ENCODE measurements around the gene WNT1. TPM values are rescaled to one million over a fixed set of nuclear protein-coding genes. Genes with fewer than 3 reads are reported as not detected.

WNT1 gene
- total and polyA plus RNA-seq, 9 of the 15 experiments (the other 6 are each of a cell fraction or from before 2014, with no cell fraction given), result not detected

DNA sequence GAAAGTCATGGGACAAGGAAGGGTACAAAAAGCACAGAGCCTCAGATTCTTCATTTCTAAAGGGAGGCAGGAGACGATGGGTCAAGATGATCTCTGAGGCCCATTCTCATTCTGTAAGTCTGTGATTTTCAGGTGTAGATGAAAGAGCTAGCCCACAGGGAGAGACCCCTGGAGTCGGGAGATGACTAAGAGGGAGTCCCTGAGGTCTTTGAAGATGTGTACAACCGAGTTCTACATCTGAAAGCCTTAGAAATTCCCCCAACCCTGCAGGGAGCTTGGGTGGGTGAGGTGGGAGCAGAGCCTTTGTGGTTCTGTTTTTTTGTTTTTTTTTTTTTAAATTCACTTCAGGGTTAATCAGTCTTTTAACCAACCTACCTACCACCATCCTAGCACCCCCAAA is 9.7 kb upstream of the WNT1 start:
- H2AFZ ChIP-seq (ENCODE audit: low read depth, low read length), result no peak overlapping the region
- ATAC-seq, result no peak
- no peak for FAIRE-seq
- no peaks in the 10 kb centered on the region for H3K36me3 ChIP-seq (ENCODE audit: control insufficient read depth, insufficient read depth, low read length)
- H3K79me2 ChIP-seq (ENCODE audit: control insufficient read depth, insufficient read depth, low read length), result no peaks in the 10 kb centered on the region
- POLR2A ChIA-PET, result interaction anchor here (0.6 to 0.8 kb wide), 2 partner anchors 28 to 382 kb away, joined by 3 read pairs; no protein-coding TSS in a partner anchor
- 30% methylated on average over 3 of the region's 3 CpGs for WGBS (ENCODE audit: insufficient coverage, low coverage, missing lambda C conversion rate)
- no peak overlapping the region for H3K27ac ChIP-seq (ENCODE audit: extremely low read depth, low read depth, low read length)
- BruUV-seq (replicated peaks), result no TSS peak
- CTCF ChIA-PET (ENCODE audit: low intra/inter-chr PET ratio), result no interaction called here
- H3K4me1 ChIP-seq (replicated peaks in 1 of 2; ENCODE audit: control insufficient read depth in 2 of 2, insufficient read depth in 2 of 2, low read length in 2 of 2), result peaks cover 4 to 44% of the 10 kb centered on the region in 2 experiments; a peak in 3 of 5 replicates
- H3K9me1 ChIP-seq (ENCODE audit: control insufficient read depth, insufficient read depth, low read length), result no peaks in the 10 kb centered on the region
- no peak overlapping the region for H3K4me2 ChIP-seq (ENCODE audit: insufficient read depth, low read length)
- 0 out of 5 replicates have a peak, but pooled peaks cover 0 to 5% of the 10 kb centered on the region in 2 experiments for H3K27me3 ChIP-seq (ENCODE audit: control insufficient read depth in 2 of 2, insufficient read depth in 2 of 2, low read length in 2 of 2)
- H3K9me3 ChIP-seq (replicated peaks; ENCODE audit: control insufficient read depth, insufficient read depth, low read depth, low read length), result no peaks in the 10 kb centered on the region
- no peak overlapping the region for H3K9ac ChIP-seq (ENCODE audit: insufficient read depth in 1 of 2, low read depth in 2 of 2, low read length in 2 of 2)
- H3K4me3 ChIP-seq, result no peak overlapping the region
- DNase-seq (ENCODE audit: extremely low read depth in 1 of 4, low spot score in 3 of 4), result no peak
- in situ Hi-C loops (cut with MboI), result no loop called here
- intact Hi-C loops (cut with micrococcal nuclease), result no loop called here
- no peaks in the 10 kb centered on the region; the same call in 1 of the 2 replicates for H4K20me1 ChIP-seq (replicated peaks; ENCODE audit: control insufficient read depth, insufficient read depth, low read length)
- TF ChIP-seq BDP1 (IDR thresholded peaks at IDR 0.05; ENCODE audit: insufficient read depth, insufficient read length), result no peak
- TF ChIP-seq, protein P1, sequence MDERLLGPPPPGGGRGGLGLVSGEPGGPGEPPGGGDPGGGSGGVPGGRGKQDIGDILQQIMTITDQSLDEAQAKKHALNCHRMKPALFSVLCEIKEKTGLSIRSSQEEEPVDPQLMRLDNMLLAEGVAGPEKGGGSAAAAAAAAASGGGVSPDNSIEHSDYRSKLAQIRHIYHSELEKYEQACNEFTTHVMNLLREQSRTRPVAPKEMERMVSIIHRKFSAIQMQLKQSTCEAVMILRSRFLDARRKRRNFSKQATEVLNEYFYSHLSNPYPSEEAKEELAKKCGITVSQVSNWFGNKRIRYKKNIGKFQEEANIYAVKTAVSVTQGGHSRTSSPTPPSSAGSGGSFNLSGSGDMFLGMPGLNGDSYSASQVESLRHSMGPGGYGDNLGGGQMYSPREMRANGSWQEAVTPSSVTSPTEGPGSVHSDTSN (CRISPR knock-in tag; IDR thresholded peaks at IDR 0.05; ENCODE audit: low read depth), result no peak
- TF ChIP-seq, protein P1 (tag; conservative IDR thresholded peaks at IDR 0.05; ENCODE audit: low read depth), result no peak
- no peak for TF ChIP-seq DDX20 (tag; IDR thresholded peaks at IDR 0.05; ENCODE audit: low read depth)
- TF ChIP-seq, protein P2, sequence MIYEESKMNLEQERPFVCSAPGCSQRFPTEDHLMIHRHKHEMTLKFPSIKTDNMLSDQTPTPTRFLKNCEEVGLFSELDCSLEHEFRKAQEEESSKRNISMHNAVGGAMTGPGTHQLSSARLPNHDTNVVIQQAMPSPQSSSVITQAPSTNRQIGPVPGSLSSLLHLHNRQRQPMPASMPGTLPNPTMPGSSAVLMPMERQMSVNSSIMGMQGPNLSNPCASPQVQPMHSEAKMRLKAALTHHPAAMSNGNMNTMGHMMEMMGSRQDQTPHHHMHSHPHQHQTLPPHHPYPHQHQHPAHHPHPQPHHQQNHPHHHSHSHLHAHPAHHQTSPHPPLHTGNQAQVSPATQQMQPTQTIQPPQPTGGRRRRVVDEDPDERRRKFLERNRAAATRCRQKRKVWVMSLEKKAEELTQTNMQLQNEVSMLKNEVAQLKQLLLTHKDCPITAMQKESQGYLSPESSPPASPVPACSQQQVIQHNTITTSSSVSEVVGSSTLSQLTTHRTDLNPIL (CRISPR knock-in tag; IDR thresholded peaks at IDR 0.05), result no peak
- no peak for TF ChIP-seq ZNF197 (CRISPR knock-in tag; IDR thresholded peaks at IDR 0.05; ENCODE audit: low read depth)
- TF ChIP-seq, protein P3, sequence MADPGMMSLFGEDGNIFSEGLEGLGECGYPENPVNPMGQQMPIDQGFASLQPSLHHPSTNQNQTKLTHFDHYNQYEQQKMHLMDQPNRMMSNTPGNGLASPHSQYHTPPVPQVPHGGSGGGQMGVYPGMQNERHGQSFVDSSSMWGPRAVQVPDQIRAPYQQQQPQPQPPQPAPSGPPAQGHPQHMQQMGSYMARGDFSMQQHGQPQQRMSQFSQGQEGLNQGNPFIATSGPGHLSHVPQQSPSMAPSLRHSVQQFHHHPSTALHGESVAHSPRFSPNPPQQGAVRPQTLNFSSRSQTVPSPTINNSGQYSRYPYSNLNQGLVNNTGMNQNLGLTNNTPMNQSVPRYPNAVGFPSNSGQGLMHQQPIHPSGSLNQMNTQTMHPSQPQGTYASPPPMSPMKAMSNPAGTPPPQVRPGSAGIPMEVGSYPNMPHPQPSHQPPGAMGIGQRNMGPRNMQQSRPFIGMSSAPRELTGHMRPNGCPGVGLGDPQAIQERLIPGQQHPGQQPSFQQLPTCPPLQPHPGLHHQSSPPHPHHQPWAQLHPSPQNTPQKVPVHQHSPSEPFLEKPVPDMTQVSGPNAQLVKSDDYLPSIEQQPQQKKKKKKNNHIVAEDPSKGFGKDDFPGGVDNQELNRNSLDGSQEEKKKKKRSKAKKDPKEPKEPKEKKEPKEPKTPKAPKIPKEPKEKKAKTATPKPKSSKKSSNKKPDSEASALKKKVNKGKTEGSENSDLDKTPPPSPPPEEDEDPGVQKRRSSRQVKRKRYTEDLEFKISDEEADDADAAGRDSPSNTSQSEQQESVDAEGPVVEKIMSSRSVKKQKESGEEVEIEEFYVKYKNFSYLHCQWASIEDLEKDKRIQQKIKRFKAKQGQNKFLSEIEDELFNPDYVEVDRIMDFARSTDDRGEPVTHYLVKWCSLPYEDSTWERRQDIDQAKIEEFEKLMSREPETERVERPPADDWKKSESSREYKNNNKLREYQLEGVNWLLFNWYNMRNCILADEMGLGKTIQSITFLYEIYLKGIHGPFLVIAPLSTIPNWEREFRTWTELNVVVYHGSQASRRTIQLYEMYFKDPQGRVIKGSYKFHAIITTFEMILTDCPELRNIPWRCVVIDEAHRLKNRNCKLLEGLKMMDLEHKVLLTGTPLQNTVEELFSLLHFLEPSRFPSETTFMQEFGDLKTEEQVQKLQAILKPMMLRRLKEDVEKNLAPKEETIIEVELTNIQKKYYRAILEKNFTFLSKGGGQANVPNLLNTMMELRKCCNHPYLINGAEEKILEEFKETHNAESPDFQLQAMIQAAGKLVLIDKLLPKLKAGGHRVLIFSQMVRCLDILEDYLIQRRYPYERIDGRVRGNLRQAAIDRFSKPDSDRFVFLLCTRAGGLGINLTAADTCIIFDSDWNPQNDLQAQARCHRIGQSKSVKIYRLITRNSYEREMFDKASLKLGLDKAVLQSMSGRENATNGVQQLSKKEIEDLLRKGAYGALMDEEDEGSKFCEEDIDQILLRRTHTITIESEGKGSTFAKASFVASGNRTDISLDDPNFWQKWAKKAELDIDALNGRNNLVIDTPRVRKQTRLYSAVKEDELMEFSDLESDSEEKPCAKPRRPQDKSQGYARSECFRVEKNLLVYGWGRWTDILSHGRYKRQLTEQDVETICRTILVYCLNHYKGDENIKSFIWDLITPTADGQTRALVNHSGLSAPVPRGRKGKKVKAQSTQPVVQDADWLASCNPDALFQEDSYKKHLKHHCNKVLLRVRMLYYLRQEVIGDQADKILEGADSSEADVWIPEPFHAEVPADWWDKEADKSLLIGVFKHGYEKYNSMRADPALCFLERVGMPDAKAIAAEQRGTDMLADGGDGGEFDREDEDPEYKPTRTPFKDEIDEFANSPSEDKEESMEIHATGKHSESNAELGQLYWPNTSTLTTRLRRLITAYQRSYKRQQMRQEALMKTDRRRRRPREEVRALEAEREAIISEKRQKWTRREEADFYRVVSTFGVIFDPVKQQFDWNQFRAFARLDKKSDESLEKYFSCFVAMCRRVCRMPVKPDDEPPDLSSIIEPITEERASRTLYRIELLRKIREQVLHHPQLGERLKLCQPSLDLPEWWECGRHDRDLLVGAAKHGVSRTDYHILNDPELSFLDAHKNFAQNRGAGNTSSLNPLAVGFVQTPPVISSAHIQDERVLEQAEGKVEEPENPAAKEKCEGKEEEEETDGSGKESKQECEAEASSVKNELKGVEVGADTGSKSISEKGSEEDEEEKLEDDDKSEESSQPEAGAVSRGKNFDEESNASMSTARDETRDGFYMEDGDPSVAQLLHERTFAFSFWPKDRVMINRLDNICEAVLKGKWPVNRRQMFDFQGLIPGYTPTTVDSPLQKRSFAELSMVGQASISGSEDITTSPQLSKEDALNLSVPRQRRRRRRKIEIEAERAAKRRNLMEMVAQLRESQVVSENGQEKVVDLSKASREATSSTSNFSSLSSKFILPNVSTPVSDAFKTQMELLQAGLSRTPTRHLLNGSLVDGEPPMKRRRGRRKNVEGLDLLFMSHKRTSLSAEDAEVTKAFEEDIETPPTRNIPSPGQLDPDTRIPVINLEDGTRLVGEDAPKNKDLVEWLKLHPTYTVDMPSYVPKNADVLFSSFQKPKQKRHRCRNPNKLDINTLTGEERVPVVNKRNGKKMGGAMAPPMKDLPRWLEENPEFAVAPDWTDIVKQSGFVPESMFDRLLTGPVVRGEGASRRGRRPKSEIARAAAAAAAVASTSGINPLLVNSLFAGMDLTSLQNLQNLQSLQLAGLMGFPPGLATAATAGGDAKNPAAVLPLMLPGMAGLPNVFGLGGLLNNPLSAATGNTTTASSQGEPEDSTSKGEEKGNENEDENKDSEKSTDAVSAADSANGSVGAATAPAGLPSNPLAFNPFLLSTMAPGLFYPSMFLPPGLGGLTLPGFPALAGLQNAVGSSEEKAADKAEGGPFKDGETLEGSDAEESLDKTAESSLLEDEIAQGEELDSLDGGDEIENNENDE (IDR thresholded peaks at IDR 0.05; ENCODE audit: low read depth, low read length), result no peak

Measured in K562 (cell line).